ENCODE measurements around the gene CEP128.

The CEP128 gene

DNA sequence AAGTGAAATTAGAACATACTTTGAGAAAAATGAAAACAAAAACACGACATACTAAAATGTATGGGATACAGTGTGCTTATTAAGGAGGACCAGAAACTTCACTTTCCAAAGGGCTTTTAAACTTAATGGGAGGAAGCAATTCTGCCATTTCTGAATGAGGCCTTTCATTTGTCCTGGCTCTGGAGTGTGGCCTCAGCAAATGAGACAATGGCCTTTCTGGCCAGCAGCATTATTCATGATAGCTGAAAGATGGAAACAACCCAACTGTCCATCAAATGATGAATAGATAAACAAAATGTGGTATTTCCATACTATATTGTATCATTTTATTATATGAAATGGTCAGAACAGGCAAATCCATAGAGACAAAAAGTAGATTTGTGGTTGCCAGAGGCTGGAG is 338.6 kb downstream of the CEP128 start:
- no peak for DNase-seq

DNA sequence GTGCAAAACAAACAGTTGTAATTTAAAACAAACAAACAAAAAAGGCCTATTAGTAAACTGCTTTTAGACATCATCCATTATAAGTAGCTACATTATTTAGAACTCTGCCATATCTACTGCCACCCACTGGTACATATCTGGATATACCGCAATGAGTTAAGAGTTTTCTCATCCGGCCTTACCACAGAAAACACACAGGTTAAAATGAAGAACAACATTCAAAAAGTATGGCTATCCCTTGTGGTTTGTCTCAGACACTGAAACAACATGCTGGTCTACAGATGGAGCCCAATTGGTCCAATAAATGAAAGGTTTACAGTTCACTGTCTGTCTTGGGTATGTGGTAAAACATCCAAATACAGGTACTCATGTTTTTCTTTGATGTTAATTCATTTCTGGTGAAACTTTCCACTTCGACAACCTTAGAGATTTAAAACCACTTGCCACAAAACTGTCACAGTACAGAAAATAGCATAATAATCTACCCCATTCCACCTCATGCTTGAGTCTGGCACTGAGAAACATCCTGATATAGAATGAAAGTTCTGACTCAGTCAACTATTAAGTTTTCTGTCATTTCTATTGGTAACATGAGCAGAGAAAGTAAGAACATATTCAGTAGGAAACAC is 354.3 kb downstream of the CEP128 start:
- peak; percentile 76 for DNase-seq

DNA sequence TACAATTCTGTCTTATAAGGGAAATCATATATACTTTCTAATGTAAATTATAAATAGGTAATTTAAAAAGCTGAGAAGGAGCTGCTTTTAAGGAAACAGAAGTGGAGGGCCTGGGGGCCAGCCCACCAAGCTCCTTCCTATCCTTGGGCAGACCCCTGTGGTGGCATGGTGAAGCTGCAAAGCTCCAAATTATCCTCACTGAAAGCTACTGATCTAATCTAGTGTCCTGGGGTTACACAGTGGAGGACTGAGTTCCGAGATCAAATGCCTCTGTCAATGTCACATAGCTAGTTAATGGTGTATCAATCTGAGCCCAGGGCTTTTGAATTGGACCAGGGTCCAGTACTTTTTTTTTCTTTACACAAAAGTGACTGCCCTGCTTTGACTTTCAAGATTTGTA is 355.4 kb downstream of the CEP128 start:
- no peak for DNase-seq

DNA sequence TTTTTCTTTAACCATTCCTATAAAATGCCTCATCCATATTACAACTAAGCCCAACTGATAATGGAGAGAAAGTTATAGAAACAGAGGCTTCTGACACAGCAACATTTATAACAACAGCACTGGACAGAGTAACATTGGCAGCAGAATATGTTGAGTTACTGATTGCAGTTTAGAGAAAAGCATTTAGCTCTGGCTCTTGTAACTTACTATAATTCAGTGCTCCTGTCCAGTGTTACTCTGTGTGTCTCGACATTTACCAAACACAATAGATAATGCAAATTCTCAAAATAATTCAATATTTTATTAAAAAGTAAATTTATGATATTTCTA is 356.1 kb downstream of the CEP128 start:
- DNase-seq = no peak

DNA sequence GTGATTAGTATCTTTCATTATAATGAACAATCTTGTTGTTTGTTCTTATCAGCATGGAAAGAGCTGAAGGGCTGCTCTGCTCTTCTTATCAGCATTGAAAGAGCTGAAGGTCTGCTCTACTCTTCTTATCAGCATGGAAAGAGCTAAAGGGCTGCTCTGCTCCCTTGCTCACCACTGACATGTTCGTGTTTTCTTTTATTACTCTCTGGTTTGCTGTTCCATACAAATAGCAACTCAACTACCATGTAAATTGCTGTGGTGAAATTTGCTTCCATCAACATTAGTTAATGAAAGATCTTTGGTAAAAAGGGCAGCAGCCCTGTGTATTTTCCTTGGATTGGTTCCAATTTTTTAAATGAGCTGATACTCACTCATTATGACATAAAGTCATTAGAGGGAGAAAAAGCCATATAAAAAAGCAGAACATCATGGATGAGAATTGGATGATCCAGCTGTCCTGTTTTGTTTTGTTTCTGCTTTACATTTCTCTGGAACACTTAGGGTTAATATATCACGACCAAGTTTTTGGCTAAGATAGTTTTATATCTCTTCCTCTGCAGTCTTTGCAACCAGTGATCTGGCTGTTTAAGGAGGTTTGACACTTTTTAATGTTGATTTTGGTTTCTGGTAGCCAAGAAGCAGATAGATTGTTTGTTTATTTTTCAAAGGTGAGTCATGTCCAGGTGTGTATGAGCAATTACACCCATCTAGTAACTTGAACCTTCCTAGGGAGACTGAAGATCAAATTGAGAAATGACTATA is 356.6 kb downstream of the CEP128 start:
- DNase-seq = no peak

DNA sequence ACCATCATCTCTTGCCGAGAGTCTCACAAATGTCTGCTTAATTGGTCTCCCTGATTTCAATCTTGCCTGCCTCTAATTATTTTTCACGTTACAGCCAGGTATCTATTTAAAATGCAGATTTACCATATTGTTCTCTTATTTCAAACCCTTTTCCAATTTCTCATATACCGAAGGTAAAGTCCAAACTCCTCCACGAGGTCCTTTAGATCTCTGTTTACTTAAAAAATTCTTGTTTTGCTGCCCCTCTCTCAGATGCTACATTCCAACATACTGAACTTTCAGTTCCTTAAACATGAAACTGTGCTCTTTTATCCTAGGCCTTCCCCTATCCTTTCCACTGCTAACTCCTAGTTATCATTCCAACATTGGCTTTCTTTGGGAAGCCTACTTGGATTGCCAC is 363.9 kb downstream of the CEP128 start:
- no peak for DNase-seq

DNA sequence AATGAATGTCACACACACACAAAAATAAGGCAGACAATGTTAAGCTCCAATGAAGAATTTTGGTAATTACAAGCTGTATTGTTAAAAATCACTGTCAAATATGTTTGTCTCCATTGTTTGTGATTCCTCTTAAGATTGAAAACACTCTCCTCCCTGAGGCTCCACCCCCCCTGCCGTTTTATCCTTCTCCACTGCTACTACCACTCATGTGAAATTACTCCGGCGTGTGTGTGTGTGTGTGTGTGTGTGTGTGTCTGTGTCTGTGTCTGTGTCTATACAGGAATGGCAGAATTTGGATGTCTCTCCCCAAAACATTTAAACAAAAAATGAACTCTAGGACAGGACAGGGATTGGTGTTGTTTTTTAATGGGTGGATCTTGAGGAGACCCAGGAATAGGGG is 365.1 kb downstream of the CEP128 start:
- DNase-seq = no peak

DNA sequence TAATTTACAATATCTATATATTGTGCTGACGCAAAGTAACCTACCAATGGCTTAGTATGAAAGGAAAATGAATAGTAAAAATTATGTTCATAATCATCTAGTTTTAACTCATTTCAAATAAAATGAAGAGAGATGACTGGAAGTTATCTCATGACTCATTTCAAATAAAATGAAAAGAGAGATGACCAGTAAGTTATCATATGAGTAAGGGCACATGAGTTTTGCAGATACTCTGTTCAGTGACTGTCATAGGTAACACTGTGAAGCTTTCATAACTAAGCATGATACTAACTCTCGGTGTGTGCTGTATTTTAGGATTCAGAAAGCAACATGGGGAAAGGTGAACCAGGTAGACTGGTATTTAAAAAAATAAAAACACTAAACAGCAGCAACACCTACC is 365.8 kb downstream of the CEP128 start:
- DNase-seq = peak; percentile 38

DNA sequence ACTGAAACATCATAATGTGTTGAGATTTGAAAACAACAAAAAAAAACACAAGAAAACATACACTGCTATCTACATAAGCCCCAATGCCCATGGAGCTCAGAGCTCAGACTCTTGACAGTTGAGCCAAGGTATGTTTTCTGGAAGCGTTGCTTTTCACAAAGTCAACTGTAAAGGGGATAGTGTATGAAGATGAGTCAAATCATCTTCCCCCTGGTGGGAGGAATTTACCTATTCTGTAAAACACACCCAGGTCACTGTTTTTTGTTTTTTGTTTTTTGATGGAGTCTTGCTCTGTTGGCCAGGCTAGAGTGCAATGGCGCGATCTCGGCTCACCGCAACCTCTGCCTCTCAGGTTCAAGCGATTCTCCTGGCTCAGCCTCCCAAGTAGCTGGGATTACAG is 368.9 kb downstream of the CEP128 start:
- no peak for DNase-seq

DNA sequence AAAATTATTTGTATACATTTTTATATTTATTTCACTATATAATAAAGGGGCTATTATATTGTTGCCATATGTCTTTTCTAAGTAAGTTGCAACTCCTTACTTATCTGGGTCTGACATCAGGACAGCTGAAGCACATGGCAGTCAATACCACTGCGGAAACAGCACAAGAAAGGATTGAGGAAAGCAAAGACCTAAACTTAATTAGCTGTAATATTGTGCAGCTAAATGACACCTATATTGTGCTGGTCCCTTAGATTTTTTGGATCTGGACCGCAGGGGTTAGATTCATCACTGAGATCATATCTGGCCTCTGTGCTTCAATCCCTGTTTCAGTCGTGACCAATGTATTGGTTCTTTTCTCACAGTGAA is 370.6 kb downstream of the CEP128 start:
- DNase-seq = no peak

DNA sequence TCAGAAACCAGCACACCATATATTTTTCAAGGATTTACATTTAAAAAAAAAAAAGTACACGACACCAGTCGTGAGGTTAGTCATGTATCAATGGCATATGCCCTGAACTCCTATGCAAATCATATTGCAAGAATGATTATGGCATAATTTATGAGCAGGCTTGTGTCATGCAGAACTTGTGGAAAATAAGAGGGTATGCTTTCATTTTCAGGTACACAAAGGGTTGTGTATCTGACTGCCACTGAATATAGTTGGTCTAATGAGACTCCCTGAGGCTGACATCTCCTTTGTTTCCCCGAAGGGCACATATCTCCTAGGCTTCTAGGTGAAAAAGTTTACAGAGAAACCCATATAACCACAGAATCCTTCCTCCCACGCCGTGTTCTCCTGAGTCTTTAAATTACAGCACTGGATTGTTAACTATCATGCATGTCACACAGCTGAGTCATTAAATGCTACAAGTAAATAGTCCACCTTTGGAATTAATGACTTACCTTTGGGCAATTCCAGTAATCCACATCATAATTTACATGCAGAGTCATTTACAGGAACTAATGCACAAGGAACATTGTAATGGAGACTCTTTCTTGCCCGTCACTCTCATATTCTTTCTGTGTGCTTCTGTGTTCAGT is 373.5 kb downstream of the CEP128 start:
- no peak for DNase-seq

DNA sequence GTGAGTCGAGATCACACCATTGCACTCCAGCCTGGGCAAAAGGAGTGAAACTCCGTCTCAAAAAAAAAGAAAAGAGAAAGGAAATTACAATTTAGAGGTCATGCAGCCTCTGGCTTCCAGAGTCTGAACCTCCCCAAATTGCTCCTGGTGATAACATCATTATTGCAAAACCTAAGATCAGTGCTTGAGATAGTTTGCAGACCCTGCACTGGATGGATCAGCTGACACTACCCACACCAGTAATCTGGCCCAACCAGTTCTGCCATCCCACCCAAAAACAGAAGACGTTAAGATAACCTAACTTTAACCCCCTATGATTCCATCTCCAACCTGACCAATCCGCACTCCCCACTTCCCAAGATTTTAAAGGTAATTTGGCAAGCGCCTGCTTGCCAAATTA is 376.5 kb downstream of the CEP128 start:
- no peak for DNase-seq

DNA sequence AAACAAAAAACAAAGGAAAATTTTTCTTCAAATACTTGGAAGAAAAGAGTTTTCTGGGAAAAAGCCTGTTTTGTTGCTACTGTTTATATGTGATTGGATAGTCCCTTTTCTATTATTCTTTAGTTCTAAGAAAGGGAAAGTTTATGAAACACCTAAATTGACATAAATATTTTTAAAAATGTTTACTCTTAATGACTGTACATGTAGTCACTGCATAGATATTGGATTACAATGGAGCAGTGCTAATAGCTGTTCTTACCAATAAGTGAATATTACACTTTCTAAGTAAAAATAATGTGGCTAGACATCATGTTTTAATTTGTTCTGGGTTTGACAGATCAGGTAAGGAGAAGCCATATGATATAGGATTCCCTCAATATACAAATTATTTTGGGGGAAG is 377.5 kb downstream of the CEP128 start:
- DNase-seq = no peak

DNA sequence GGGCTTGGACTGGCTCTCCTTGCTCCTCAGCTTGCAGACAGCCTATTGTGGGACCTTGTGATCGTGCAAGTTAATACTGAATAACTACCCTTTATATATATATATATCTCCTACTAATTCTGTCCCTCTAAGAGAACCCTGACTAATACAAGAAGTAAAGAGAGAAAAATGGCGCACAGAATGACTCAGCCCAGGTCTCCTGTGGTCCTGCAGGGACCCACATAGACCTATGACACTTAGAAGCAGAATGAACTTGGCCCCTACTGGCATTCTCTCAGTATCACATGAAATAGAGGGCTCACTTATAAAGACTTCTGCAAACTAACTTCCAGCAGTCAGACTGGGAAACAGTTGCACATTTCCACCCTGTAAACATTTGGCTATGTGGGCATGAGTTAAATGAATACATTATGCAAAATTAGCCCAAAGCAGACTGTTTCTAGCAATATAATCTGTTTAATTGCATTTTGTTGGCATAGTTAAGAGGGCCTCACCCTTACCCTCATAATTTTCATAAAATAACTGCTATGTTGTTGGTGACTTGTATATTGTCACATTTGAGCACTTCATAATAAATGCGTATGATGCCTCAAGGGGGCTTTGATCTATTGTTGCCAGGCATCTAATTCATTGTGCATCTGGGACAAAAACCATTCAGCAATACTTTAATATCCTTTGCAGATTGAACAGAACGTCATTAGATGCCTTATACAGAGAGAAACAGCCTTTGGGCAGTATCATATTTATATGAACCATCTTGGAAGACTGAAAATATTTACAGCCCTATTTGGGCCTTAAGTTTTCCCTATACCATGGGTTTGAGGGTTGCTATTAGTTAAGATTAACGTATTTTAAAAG is 380.5 kb downstream of the CEP128 start:
- DNase-seq = peak; percentile 37

DNA sequence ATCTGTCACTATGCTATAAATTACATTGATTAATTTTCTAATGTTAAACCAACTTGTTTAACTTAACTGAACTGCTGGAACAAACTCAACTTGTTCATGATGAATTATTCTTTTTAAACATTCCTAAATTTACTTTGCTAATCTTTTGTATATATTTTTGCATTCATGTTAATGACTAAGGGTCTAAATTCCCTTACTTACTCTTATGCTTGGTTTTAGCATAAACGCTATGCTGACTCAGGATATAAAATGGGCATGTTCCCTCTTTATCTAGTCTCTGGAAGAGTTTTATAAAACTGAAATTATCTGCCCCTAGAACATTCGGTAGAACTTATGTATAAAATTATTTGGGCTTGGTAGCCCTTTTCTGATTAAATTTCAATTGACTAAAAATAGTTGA is 387.4 kb downstream of the CEP128 start:
- DNase-seq = no peak

DNA sequence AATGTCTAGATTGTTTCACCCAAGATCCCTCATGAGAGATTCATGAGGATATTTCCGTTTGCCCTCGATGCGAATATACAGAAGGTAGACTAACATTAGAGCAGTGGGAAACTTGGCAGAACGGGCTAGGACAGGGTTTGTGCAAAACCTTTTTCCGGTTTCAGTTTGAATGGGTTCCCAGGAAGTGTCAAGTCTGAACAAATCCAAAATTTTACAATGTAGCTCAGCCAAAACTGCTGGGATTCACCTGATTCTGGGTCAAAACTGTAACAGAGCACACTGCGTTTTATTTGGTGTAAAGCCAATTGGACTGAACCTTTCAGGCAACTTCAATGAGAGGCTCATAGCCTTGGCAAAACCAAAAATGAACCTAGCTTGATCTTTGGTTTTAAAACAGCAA is 392.4 kb downstream of the CEP128 start:
- no peak for DNase-seq

DNA sequence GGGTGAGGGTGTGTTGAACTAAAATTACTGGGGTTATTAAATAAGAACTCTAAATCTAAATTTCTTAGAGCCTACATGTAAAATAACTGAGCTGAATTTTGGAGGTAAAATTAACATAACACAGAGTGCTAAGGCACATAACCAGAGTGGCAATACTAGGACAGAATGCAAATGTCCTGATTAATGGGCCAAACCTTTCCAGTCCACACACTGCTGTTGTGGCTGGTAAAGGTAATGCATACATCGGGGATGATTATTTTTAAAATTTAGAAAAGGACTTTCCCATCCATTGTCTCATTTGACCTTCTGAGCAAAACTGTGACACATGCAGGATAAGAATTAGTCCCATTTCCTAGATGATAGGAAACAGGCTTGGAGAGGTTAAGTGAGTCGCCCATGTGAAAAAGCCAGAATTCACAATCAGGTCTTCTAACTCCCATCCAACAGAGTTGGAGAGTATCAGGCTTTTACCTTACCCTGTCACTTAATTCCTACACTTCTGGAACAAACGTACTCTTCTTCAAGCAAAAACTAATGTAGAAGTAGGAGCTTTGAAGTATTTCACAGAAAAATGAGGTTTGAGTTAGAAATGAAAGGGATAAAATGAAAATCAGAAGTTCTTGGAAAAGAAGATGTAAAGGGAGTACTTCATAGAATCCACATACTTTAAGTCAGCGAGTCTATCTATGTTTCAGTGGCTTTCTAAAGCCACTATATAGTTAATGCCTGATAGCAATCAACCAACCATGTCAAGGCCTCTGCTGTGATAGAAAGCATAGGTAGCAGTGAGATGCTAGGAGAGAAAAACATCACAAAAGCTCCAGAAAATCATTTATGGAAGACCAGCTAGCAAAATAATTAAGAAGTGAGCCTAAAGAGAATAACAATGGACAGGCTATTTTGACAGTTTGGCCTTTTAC is 395.3 kb downstream of the CEP128 start:
- no peak for DNase-seq

DNA sequence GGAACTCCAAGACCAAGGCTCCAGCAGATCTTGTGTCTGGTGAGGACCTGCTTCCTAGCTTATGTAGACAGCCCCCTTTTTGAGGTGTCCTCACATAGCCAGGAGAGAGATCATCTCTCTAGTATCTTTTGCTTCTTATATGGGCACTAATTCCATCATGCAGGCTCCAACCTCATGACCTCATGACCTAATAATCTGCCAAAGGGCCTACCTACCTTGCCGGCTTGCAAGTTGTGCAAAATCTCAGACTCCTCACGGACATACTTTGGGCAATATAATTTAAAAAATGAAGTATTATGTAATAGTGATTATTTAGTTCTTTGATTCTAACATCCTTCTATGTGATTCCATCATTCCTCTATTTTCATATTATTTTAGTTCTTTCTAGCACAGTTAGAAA is 397.2 kb downstream of the CEP128 start:
- DNase-seq = no peak

DNA sequence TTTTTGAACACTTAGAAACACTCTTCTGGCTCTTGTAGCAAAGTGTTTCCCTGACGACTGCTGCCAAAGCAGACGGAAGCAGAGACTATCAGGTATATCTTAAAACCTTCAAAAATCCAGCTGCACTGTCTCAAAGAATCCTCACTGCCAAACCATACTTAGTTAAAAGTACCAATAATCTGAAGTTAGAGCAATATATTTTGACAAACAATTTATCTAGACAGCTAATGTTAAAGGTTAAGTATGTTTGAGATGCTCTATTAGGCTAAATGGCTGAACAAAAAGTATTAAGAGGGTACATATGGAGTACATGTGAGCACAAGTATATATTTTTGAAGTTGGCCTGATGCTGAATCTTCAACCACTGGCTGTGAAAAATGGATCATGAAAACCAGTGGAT is 398.3 kb downstream of the CEP128 start:
- no peak for DNase-seq

DNA sequence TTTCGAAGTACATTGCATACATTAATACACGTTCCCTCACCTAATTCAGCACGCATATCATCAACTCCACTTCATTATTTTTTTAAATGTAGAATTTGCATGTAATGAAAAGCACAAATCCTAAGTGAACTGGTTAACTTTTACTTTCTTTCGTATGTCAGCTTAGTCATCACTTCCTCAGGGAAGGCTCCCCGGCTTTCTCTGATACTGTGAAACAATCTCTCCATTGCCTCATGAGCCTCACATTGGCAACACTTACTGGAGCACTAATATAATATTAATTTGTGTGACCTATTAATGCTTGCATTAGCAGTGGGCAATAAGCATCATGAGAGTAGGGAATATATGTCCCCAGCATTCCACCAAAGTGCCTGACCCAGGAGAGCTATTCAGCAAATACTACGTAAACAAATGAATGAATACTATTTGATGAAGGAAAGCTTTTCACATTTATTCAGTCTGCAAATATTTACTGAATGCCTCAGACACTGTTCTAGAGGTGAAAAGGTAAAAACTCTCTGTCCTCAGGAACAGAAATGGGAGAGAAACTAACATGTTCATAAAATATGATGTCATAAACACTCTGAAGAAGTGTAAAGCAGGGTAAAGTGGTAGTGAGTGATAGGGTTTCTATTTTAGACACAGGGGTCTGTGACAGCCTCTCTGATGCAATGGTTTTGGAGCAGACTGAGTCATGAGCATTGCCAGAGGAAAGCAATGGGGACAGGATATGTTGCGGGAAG is 402.7 kb downstream of the CEP128 start:
- no peak for DNase-seq

DNA sequence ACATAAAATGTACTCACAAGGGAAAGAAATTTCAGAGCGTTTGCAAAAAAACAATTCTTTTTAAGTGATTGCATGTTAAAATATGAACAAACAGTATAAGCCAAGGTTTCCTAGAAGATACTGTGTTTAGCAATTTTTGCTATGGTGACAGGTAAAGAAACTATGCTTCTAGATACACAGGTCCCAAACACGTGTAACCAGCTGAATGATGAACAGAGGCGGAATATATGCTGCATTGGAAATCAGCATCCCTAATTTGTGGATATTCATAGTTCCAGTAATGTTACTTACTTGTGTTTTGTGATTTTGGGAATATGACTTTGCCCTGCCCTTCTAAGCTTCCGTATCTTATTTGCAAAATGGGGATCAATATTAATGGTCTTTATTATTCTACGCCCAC is 403.9 kb downstream of the CEP128 start:
- no peak for DNase-seq

DNA sequence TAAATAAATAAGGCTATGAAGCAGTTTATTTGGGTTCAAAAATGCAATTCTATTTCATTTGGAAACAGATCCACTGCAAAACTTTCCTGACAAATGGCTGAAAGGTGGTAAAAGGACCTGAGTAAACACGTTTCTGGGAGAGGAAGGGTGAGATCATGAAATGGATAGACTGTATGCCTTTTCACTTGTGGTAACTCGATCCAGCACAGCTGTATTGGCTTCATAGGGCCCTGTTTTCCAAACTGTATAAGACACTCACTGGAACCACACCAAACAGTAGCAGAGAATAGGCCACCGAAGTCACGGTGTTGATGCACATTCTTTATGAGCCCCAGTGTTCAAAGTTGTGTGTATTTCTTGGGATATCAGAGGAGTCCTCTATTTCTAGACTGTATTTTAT is 405.1 kb downstream of the CEP128 start:
- no peak for DNase-seq

All from activated CD4-positive, alpha-beta T cell treated with anti-CD3 and anti-CD28 coated beads, Interleukin-2, amount 50 U/mL, for 16 hours (primary cell).